HepG2 (cell line): ENCODE results near the gene MRFAP1L1. TPM values are rescaled to one million over a fixed set of nuclear protein-coding genes. Genes with fewer than 3 reads are reported as not detected.

Experiments used
- BCL3 ChIP-seq: sonication (generic); formaldehyde crosslinking; IDR thresholded peaks from 2 replicates; pipeline ENCODE4 v1.5.1; 2020; ENCODE audit warnings: mild to moderate bottlenecking, missing genetic modification reagents, moderate library complexity
- GTF3A ChIP-seq: sonication (generic); formaldehyde crosslinking; conservative IDR thresholded peaks from 2 replicates; pipeline ENCODE4 v1.4.0; 2020; ENCODE audit warnings: mild to moderate bottlenecking, missing genetic modification reagents
- HDAC2 ChIP-seq: sonication (generic); formaldehyde crosslinking; IDR thresholded peaks from 2 replicates; pipeline ENCODE4 v1.4.0; 2020; ENCODE audit warnings: missing genetic modification reagents
- IKZF5 ChIP-seq: IDR thresholded peaks from 2 replicates; pipeline ENCODE4 v1.6.1; 2018; ENCODE audit warnings: missing genetic modification reagents, mild to moderate bottlenecking, missing compliant biosample characterization
- RBM22 ChIP-seq: fragments of 200-400 bp; formaldehyde crosslinking; optimal IDR thresholded peaks from 2 replicates; pipeline ENCODE3; 2017; ENCODE audit warnings: mild to moderate bottlenecking, low read length, moderate library complexity
- SAP130 ChIP-seq: IDR thresholded peaks from 2 replicates; pipeline ENCODE4 v1.6.1; 2016; ENCODE audit warnings: low read depth
- TFAP4 ChIP-seq: sonication (generic); IDR thresholded peaks from 2 replicates; pipeline ENCODE4 v1.6.1; 2016; ENCODE audit warnings: low read depth, borderline replicate concordance
- THYN1 ChIP-seq: sonication (generic); formaldehyde crosslinking; IDR thresholded peaks from 2 replicates; pipeline ENCODE4 v1.8.1; 2023; ENCODE audit warnings: low read depth, mild to moderate bottlenecking, moderate library complexity, missing genetic modification reagents, borderline replicate concordance
- ZBTB7B ChIP-seq: sonication (generic); formaldehyde crosslinking; IDR thresholded peaks from 2 replicates; pipeline ENCODE4 v1.4.0; 2020; ENCODE audit warnings: missing genetic modification reagents
- ZNF280D ChIP-seq: sonication (generic); formaldehyde crosslinking; IDR thresholded peaks from 2 replicates; pipeline ENCODE4 v1.5.1; 2020; ENCODE audit warnings: mild to moderate bottlenecking, missing genetic modification reagents
- ZNF30 ChIP-seq: sonication (generic); formaldehyde crosslinking; IDR thresholded peaks from 2 replicates; pipeline ENCODE4 v1.5.0; 2020; ENCODE audit warnings: mild to moderate bottlenecking, missing genetic modification reagents
- ZNF317 ChIP-seq: sonication (generic); formaldehyde crosslinking; IDR thresholded peaks from 2 replicates; pipeline ENCODE4 v1.5.0; 2020; ENCODE audit warnings: mild to moderate bottlenecking, missing genetic modification reagents
- ZNF337 ChIP-seq: sonication (generic); formaldehyde crosslinking; IDR thresholded peaks from 2 replicates; pipeline ENCODE4 v1.5.1; 2020; ENCODE audit warnings: missing genetic modification reagents, low read depth, mild to moderate bottlenecking, borderline replicate concordance
- ZNF383 ChIP-seq: sonication (generic); formaldehyde crosslinking; IDR thresholded peaks from 2 replicates; pipeline ENCODE4 v1.4.0; 2020; ENCODE audit warnings: missing genetic modification reagents, mild to moderate bottlenecking, borderline replicate concordance
- ZNF446 ChIP-seq: sonication (generic); formaldehyde crosslinking; IDR thresholded peaks from 2 replicates; pipeline ENCODE4 v1.5.0; 2020; ENCODE audit warnings: mild to moderate bottlenecking, missing genetic modification reagents
- ZNF574 ChIP-seq: sonication (generic); formaldehyde crosslinking; IDR thresholded peaks from 2 replicates; pipeline ENCODE4 v1.4.0; 2020; ENCODE audit warnings: missing genetic modification reagents
- ZSCAN22 ChIP-seq: sonication (generic); formaldehyde crosslinking; IDR thresholded peaks from 2 replicates; pipeline ENCODE4 v1.4.0; 2020; ENCODE audit warnings: mild to moderate bottlenecking, missing genetic modification reagents
- polyA plus RNA-seq, 8 experiments: library from polyadenylated mRNA; depleted of rRNA in 3 of 8; stranded (reverse) in 7 of 8; unstranded in 1 of 8; fragments of >200 nt; fragmentation: Illumina TruSeq in 4 of 8; extraction: Trizol in 4 of 8; gene quantifications; 2 replicates each; pipeline versions ENCODE4 v1.2.1 to v1.2.3, GENCODE V29; 2011 to 2016; ENCODE audit warnings: low read depth in 4 of 8, missing spikeins in 1 of 8, mixed read lengths in 1 of 8; ENCODE audit not compliant: insufficient read depth in 1 of 8
- total RNA-seq, 5 experiments: library from RNA; depleted of rRNA; stranded (reverse); fragments of >200 nt; fragmentation: Illumina TruSeq; extraction: Trizol; gene quantifications; 2 replicates each; pipeline ENCODE4 v1.2.3, GENCODE V29; 2016; ENCODE audit warnings: low read depth in 1 of 5

The MRFAP1L1 gene
- total and polyA plus RNA-seq, 2 of the 13 experiments (the other 11 are each of a cell fraction or from before 2014, with no cell fraction given) = 44.8 to 76.6 TPM

GRCh38 chr4:6732441-6733357, 23.0 kb upstream of the MRFAP1L1 start (continued):
- TF ChIP-seq BCL3 (no peak; the same call in 1 of the 2 replicates), THYN1 (CRISPR knock-in tag) (0 out of 2 replicates have a peak, but pooled peaks have one; percentile 43), ZSCAN22 (CRISPR knock-in tag) (no peak), ZNF337 (CRISPR knock-in tag) (no peak), ZNF317 (CRISPR knock-in tag) (no peak), GTF3A (0 out of 2 replicates have a peak, but pooled peaks have one; percentile 7), HDAC2 (CRISPR knock-in tag) (peak; percentile 45), TFAP4 (peak; percentile 94), ZNF383 (CRISPR knock-in tag) (no peak), IKZF5 (peak; percentile 64; the same call in 1 of the 2 replicates), ZNF446 (CRISPR knock-in tag) (no peak), ZNF280D (no peak), ZBTB7B (no peak), ZNF30 (CRISPR knock-in tag) (no peak), ZNF574 (CRISPR knock-in tag) (0 out of 2 replicates have a peak, but pooled peaks have one; percentile 46), SAP130 (CRISPR knock-in tag) (peak; percentile 86), RBM22 (no peak)
